WTC11 (cell line): ENCODE data around the gene LRSAM1. TPM values are rescaled to one million over a fixed set of nuclear protein-coding genes. Genes with fewer than 3 reads are reported as not detected.

Experiments
- ATAC-seq: fragments of 200-7000 bp; cut with Tn5 transposase; 2 replicates; pipeline ENCODE4 v1.10.0; 2021; ENCODE audit warnings: mild to moderate bottlenecking, moderate library complexity
- CTCF ChIA-PET: fragments of 300-600 bp; sonication (Branson Sonifier 250); formaldehyde crosslinking; loops from one replicate; lab custom pipeline; 2021; ENCODE audit warnings: antibody characterized with exemption; lab: Charles Lee
- POLR2A ChIA-PET: fragments of 350-600 bp; sonication (Branson Sonifier 250); formaldehyde crosslinking; loops from one replicate; lab custom pipeline; 2021; ENCODE audit warnings: antibody characterized with exemption; lab: Charles Lee
- DNase-seq: peaks from one replicate; pipeline ENCODE4 v3.0.0; 2021; ENCODE audit warnings: low spot score
- H3K27ac Mint-ChIP-seq: 2 replicates; pipeline ENCODE4 v1.8.0; 2021; ENCODE audit warnings: mixed read lengths
- H3K27me3 Mint-ChIP-seq: 2 replicates; pipeline ENCODE4 v1.8.0; 2021; ENCODE audit warnings: low read depth, mild to moderate bottlenecking, moderate library complexity, mixed read lengths
- H3K36me3 Mint-ChIP-seq: 2 replicates; pipeline ENCODE4 v1.8.0; 2021; ENCODE audit warnings: mixed read lengths
- H3K4me1 Mint-ChIP-seq: 2 replicates; pipeline ENCODE4 v1.8.0; 2022; ENCODE audit warnings: mixed read lengths
- H3K4me3 Mint-ChIP-seq: 2 replicates; pipeline ENCODE4 v1.8.0; 2021; ENCODE audit warnings: mild to moderate bottlenecking, moderate library complexity, mixed read lengths
- H3K9me3 Mint-ChIP-seq: 2 replicates; pipeline ENCODE4 v1.8.0; 2021; ENCODE audit warnings: mixed read lengths
- AR ChIP-seq: fragments of 250-450 bp; sonication (Bioruptor Pico); IDR thresholded peaks from 2 replicates; pipeline ENCODE4 v1.9.0; 2021; ENCODE audit warnings: mild to moderate bottlenecking
- ATF2 ChIP-seq: sonication (generic); formaldehyde crosslinking; IDR thresholded peaks from 2 replicates; pipeline ENCODE4 v1.8.1; 2022; ENCODE audit warnings: low read depth, missing genetic modification reagents, borderline replicate concordance
- ATF6 ChIP-seq: sonication (generic); formaldehyde crosslinking; IDR thresholded peaks from 2 replicates; pipeline ENCODE4 v1.8.1; 2023; ENCODE audit warnings: mild to moderate bottlenecking, missing genetic modification reagents
- FOXP1 ChIP-seq: sonication (generic); formaldehyde crosslinking; IDR thresholded peaks from 2 replicates; pipeline ENCODE4 v1.8.0; 2022; ENCODE audit warnings: missing genetic modification reagents, mild to moderate bottlenecking, moderate library complexity, borderline replicate concordance
- JAZF1 ChIP-seq: fragments of 250-450 bp; sonication (Bioruptor Pico); IDR thresholded peaks from 2 replicates; pipeline ENCODE4 v1.9.0; 2021; ENCODE audit warnings: moderate library complexity, mild to moderate bottlenecking, inconsistent platforms
- MXD4 ChIP-seq: fragments of 250-450 bp; sonication (Bioruptor Pico); IDR thresholded peaks from 2 replicates; pipeline ENCODE4 v1.8.0; 2021; ENCODE audit warnings: mild to moderate bottlenecking, moderate library complexity, borderline replicate concordance
- SMAD3 ChIP-seq: sonication (generic); formaldehyde crosslinking; IDR thresholded peaks from 2 replicates; pipeline ENCODE4 v1.8.0; 2022; ENCODE audit warnings: missing genetic modification reagents, mild to moderate bottlenecking, borderline replicate concordance
- SP1 ChIP-seq: sonication (generic); formaldehyde crosslinking; conservative IDR thresholded peaks from 2 replicates; pipeline ENCODE4 v1.8.1; 2022; ENCODE audit warnings: missing genetic modification reagents
- TEAD4 ChIP-seq: sonication (generic); formaldehyde crosslinking; IDR thresholded peaks from 2 replicates; pipeline ENCODE4 v1.8.0; 2022; ENCODE audit warnings: mild to moderate bottlenecking, missing genetic modification reagents
- ZNF425 ChIP-seq: fragments of 250-450 bp; sonication (Bioruptor Pico); conservative IDR thresholded peaks from 2 replicates; pipeline ENCODE4 v1.9.0; 2021; ENCODE audit warnings: mild to moderate bottlenecking
- ZNF671 ChIP-seq: fragments of 250-450 bp; sonication (Bioruptor Pico); IDR thresholded peaks from 2 replicates; pipeline ENCODE4 v1.8.0; 2021; ENCODE audit warnings: mild to moderate bottlenecking
- total RNA-seq: library from RNA; stranded (reverse); gene quantifications from 3 replicates; pipeline ENCODE4 v1.2.3, GENCODE V29; 2021
- TF ChIP-seq, protein P1 (sequence below): sonication (generic); formaldehyde crosslinking; IDR thresholded peaks from 2 replicates; pipeline ENCODE4 v1.8.1; 2023; ENCODE audit warnings: mild to moderate bottlenecking, missing genetic modification reagents, borderline replicate concordance
- TF ChIP-seq, protein P2 (sequence below): sonication (generic); formaldehyde crosslinking; IDR thresholded peaks from 2 replicates; pipeline ENCODE4 v1.8.1; 2023; ENCODE audit warnings: mild to moderate bottlenecking, missing genetic modification reagents

The LRSAM1 gene
- total RNA-seq, 1 experiment from 2014 or later, result 32.4 TPM

DNA sequence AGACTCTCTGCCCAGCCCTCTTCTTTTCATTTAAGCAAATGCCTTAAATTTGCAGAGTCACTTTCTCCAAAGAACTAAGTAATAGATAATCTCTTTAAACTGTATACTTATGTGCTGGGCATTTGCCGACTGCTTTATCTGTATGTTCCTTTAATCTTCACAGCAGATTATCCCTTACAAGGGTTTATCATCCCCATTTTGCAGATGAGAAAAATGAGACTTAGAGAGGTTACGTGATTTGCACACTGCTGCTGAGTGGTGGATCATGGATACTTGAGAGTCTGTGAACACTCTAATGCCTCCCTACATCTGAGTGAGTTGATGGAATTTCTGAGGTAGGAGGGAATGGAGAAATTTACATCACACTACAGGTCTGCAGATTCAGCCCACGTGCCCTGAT lies 23.0 kb upstream of the LRSAM1 start:
- H3K9me3 Mint-ChIP-seq, result no peaks in the 10 kb centered on the region
- ATAC-seq, result no peak
- POLR2A ChIA-PET, result no interaction called here
- no peaks in the 10 kb centered on the region for H3K27me3 Mint-ChIP-seq
- no peak for DNase-seq
- CTCF ChIA-PET, result no interaction called here
- H3K4me3 Mint-ChIP-seq, result no peak overlapping the region
- H3K36me3 Mint-ChIP-seq, result peaks cover 45% of the 10 kb centered on the region
- no peak for TF ChIP-seq JAZF1 (CRISPR knock-in tag)
- TF ChIP-seq ZNF425 (CRISPR knock-in tag), result no peak
- TF ChIP-seq, protein P1, sequence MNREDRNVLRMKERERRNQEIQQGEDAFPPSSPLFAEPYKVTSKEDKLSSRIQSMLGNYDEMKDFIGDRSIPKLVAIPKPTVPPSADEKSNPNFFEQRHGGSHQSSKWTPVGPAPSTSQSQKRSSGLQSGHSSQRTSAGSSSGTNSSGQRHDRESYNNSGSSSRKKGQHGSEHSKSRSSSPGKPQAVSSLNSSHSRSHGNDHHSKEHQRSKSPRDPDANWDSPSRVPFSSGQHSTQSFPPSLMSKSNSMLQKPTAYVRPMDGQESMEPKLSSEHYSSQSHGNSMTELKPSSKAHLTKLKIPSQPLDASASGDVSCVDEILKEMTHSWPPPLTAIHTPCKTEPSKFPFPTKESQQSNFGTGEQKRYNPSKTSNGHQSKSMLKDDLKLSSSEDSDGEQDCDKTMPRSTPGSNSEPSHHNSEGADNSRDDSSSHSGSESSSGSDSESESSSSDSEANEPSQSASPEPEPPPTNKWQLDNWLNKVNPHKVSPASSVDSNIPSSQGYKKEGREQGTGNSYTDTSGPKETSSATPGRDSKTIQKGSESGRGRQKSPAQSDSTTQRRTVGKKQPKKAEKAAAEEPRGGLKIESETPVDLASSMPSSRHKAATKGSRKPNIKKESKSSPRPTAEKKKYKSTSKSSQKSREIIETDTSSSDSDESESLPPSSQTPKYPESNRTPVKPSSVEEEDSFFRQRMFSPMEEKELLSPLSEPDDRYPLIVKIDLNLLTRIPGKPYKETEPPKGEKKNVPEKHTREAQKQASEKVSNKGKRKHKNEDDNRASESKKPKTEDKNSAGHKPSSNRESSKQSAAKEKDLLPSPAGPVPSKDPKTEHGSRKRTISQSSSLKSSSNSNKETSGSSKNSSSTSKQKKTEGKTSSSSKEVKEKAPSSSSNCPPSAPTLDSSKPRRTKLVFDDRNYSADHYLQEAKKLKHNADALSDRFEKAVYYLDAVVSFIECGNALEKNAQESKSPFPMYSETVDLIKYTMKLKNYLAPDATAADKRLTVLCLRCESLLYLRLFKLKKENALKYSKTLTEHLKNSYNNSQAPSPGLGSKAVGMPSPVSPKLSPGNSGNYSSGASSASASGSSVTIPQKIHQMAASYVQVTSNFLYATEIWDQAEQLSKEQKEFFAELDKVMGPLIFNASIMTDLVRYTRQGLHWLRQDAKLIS (CRISPR knock-in tag), result no peak
- TF ChIP-seq ATF6 (CRISPR knock-in tag), result no peak
- TF ChIP-seq SP1 (CRISPR knock-in tag), result no peak
- no peak for TF ChIP-seq TEAD4 (CRISPR knock-in tag)
- no peak for TF ChIP-seq ATF2
- no peak for TF ChIP-seq AR (CRISPR knock-in tag)
- TF ChIP-seq, protein P2, sequence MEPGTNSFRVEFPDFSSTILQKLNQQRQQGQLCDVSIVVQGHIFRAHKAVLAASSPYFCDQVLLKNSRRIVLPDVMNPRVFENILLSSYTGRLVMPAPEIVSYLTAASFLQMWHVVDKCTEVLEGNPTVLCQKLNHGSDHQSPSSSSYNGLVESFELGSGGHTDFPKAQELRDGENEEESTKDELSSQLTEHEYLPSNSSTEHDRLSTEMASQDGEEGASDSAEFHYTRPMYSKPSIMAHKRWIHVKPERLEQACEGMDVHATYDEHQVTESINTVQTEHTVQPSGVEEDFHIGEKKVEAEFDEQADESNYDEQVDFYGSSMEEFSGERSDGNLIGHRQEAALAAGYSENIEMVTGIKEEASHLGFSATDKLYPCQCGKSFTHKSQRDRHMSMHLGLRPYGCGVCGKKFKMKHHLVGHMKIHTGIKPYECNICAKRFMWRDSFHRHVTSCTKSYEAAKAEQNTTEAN (CRISPR knock-in tag), result no peak
- TF ChIP-seq MXD4 (CRISPR knock-in tag), result no peak
- no peak for TF ChIP-seq ZNF671
- no peak for TF ChIP-seq SMAD3 (CRISPR knock-in tag)
- no peak for TF ChIP-seq FOXP1
- peaks cover 11% of the 10 kb centered on the region for H3K4me1 Mint-ChIP-seq
- H3K27ac Mint-ChIP-seq, result no peak overlapping the region
